ENCODE measurements around the gene WASHC3.

GRCh38 chr12:102080842-102081241, 19.1 kb upstream of the WASHC3 start:
- TF ChIP-seq, protein P1, sequence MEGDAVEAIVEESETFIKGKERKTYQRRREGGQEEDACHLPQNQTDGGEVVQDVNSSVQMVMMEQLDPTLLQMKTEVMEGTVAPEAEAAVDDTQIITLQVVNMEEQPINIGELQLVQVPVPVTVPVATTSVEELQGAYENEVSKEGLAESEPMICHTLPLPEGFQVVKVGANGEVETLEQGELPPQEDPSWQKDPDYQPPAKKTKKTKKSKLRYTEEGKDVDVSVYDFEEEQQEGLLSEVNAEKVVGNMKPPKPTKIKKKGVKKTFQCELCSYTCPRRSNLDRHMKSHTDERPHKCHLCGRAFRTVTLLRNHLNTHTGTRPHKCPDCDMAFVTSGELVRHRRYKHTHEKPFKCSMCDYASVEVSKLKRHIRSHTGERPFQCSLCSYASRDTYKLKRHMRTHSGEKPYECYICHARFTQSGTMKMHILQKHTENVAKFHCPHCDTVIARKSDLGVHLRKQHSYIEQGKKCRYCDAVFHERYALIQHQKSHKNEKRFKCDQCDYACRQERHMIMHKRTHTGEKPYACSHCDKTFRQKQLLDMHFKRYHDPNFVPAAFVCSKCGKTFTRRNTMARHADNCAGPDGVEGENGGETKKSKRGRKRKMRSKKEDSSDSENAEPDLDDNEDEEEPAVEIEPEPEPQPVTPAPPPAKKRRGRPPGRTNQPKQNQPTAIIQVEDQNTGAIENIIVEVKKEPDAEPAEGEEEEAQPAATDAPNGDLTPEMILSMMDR (IDR thresholded peaks at IDR 0.05) = no peak
- TF ChIP-seq POLR2A (IDR thresholded peaks at IDR 0.05) = no peak
